ENCODE results near the gene TRMT61A.
A peak's percentile ranks its signal among the peaks of the same experiment; 100 is the strongest.

The TRMT61A gene

GRCh38 chr14:103517174-103517566, 11.8 kb upstream of the TRMT61A start:
- Mint-ChIP-seq H3K9me3 (no peaks in the 10 kb centered on the region), H3K4me3 (no peak overlapping the region), H3K27me3 (peaks cover 6% of the 10 kb centered on the region), H3K27ac (no peak overlapping the region), H3K4me1 (peaks cover 7% of the 10 kb centered on the region), H3K36me3 (ENCODE audit: low read depth) (peaks cover 4% of the 10 kb centered on the region)
- no peak for DNase-seq
- ATAC-seq: no peak

- DNase-seq: no peak
- Mint-ChIP-seq H3K9me3 (no peaks in the 10 kb centered on the region), H3K27ac (no peak overlapping the region), H3K4me1 (peaks cover 7% of the 10 kb centered on the region), H3K27me3 (peaks cover 6% of the 10 kb centered on the region), H3K4me3 (no peak overlapping the region), H3K36me3 (ENCODE audit: low read depth) (no peaks in the 10 kb centered on the region)
- no peak for ATAC-seq
Measured at GRCh38 chr14:103517721-103518421, 11.1 kb upstream of the TRMT61A start.

DNA sequence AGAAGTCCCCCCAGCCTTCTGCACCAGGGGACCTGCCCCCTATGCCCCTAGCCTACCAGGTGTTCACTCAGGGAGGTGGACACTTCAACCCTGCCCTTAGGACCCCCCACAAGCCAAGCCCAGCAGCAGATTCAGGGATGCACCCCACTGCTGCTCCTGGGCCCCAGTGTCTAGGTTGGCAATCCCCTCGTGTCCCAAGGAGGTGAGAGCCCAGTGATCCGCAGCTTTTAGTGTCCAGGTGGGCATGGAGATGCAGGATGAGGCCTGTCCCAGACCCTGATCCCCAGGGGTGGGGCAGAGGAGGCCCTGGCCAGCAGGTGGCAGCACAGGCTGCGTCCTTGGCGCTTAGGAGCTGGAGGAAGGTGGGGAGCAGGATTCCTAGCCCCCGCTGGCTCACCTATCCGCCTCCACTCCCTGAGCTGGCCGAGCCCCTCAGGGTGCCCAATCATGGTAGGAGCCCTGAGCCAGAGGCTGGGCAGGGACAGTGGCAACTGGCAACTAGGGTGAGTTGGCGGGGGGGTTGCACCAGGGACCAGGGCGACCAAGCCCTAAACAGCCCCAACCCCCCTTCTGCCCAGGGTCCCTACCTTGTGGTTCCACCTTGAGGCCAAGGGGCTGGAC, 10.5 kb upstream of the TRMT61A start:
- ATAC-seq: peak; percentile 35
- no peak overlapping the region for H3K27ac Mint-ChIP-seq
- DNase-seq: peak; percentile 74

GRCh38 chr14:103519043-103519836, 9.8 kb upstream of the TRMT61A start:
- no peaks in the 10 kb centered on the region for H3K36me3 Mint-ChIP-seq (ENCODE audit: low read depth)
- ATAC-seq (no peak), DNase-seq (no peak)
- no peak overlapping the region for H3K4me3 Mint-ChIP-seq
- peaks cover 14% of the 10 kb centered on the region for H3K27me3 Mint-ChIP-seq
- H3K4me1 Mint-ChIP-seq: peaks cover 8% of the 10 kb centered on the region
- H3K9me3 Mint-ChIP-seq: no peaks in the 10 kb centered on the region
- H3K27ac Mint-ChIP-seq: no peak overlapping the region

More for the DNA sequence above, 10.5 kb upstream of the TRMT61A start:
- H3K27me3 Mint-ChIP-seq: peaks cover 8% of the 10 kb centered on the region
- H3K9me3 Mint-ChIP-seq: no peaks in the 10 kb centered on the region
- peaks cover 7% of the 10 kb centered on the region for H3K4me1 Mint-ChIP-seq
- no peak overlapping the region for H3K4me3 Mint-ChIP-seq
- no peaks in the 10 kb centered on the region for H3K36me3 Mint-ChIP-seq (ENCODE audit: low read depth)

GRCh38 chr14:103519837-103520212, 9.2 kb upstream of the TRMT61A start:
- H3K27ac Mint-ChIP-seq: no peak overlapping the region
- no peak for ATAC-seq
- no peaks in the 10 kb centered on the region for H3K36me3 Mint-ChIP-seq (ENCODE audit: low read depth)
- no peak for DNase-seq
- H3K9me3 Mint-ChIP-seq: no peaks in the 10 kb centered on the region
- peaks cover 14% of the 10 kb centered on the region for H3K27me3 Mint-ChIP-seq
- peaks cover 8% of the 10 kb centered on the region for H3K4me1 Mint-ChIP-seq
- no peak overlapping the region for H3K4me3 Mint-ChIP-seq

DNA sequence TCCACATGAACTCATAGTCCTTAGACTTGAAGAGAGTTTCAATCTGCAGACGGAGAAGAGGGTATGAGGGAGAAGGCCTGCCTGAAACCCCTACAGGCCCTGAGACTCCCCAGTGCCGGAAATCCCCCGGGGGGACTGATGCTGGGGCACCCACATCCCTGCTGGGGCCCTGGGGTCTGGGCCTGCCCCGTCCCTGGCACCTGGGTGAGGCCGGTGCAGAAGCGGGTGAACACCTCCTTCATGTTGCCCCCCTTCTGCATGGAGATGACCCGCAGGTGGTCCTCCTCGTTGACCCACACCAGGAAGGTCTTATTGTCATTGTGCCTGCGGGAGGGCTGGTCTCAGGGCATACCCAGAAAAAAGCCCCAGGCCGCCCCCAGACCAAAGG, 8.7 kb upstream of the TRMT61A start:
- DNase-seq (no peak), ATAC-seq (no peak)
- Mint-ChIP-seq H3K4me1 (peaks cover 8% of the 10 kb centered on the region), H3K27me3 (peaks cover 14% of the 10 kb centered on the region), H3K9me3 (no peaks in the 10 kb centered on the region), H3K27ac (no peak overlapping the region), H3K4me3 (no peak overlapping the region), H3K36me3 (ENCODE audit: low read depth) (no peaks in the 10 kb centered on the region)

GRCh38 chr14:103520657-103521437, 8.1 kb upstream of the TRMT61A start:
- peak; percentile 22 for ATAC-seq
- H3K27me3 Mint-ChIP-seq: peaks cover 14% of the 10 kb centered on the region
- no peak overlapping the region for H3K27ac Mint-ChIP-seq
- no peaks in the 10 kb centered on the region for H3K9me3 Mint-ChIP-seq
- peaks cover 8% of the 10 kb centered on the region for H3K4me1 Mint-ChIP-seq
- peak overlapping the region; percentile 32 for H3K4me3 Mint-ChIP-seq
- DNase-seq: peak; percentile 65
- H3K36me3 Mint-ChIP-seq (ENCODE audit: low read depth): no peaks in the 10 kb centered on the region

GRCh38 chr14:103521438-103521950, 7.5 kb upstream of the TRMT61A start:
- Mint-ChIP-seq H3K36me3 (ENCODE audit: low read depth) (no peaks in the 10 kb centered on the region), H3K4me1 (peaks cover 8% of the 10 kb centered on the region)
- no peak for DNase-seq

GRCh38 chr14:103521951-103522563, 6.9 kb upstream of the TRMT61A start:
- DNase-seq (no peak), ATAC-seq (no peak)
- Mint-ChIP-seq H3K4me3 (peak overlapping the region; percentile 34), H3K27me3 (peaks cover 14% of the 10 kb centered on the region), H3K27ac (no peak overlapping the region), H3K36me3 (ENCODE audit: low read depth) (no peaks in the 10 kb centered on the region), H3K9me3 (no peaks in the 10 kb centered on the region), H3K4me1 (peaks cover 12% of the 10 kb centered on the region)

More at GRCh38 chr14:103521438-103521950, 7.5 kb upstream of the TRMT61A start:
- peaks cover 14% of the 10 kb centered on the region for H3K27me3 Mint-ChIP-seq
- ATAC-seq: no peak
- H3K9me3 Mint-ChIP-seq: no peaks in the 10 kb centered on the region
- H3K27ac Mint-ChIP-seq: no peak overlapping the region
- H3K4me3 Mint-ChIP-seq: no peak overlapping the region

DNA sequence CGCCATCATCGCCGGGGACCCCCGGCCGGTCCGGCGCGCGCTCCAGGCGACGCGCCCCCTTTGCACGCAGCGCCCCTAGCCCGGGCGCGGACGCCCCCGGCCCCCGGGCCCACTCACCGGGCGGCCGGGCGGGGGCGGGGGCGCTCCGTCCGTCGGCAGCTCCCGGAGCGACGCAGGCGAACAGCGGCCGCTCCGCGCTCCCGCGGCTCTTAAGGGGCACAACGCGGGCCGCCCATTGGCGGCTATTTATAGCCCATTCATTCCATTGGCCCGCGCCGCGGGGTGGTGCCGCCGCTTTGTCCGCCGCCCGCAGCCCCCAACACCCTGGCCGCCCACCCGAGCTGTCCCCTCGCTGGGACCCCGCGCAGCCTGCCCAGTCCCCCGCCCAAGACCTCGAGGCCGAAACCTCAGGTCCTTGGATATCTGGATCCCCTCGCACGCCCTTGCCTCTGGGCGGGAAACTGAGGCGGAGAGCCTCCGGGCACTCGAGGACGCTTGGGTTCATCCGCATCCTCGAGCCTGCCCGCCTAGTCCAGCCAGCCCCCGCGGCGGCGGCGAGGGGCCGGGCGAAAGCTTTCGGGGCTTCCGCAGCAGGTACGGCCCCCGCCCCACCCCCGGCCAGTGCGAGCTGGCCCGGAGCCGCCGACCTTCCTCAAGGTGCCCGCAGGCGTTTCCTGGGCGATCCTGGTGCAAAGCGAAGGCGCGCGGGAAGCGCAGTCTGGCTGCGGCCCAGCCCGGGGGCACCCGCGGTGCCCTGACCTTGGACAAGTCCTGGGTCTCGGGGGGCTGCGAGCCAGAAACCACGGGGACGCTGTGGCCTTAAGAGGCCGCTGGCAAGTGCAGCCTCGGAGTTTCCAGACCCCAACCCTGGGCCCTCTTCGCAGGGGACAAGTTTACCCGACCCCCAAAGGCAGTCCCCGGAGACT, 6.1 kb upstream of the TRMT61A start, which contains the start of gene CKB:
TSS of gene CKB (minus strand) at position 182 of the 926 bp plus-strand sequence. CDS start 337 bp downstream, outside the sequence.
- no peak for ATAC-seq
- Mint-ChIP-seq H3K27ac (no peak within 1 kb of the TSS), H3K9me3 (no peaks in the 10 kb centered on the region), H3K27me3 (peaks cover 14% of the 10 kb centered on the region), H3K4me3 (peak within 1 kb of the TSS; percentile 38), H3K4me1 (peaks cover 20% of the 10 kb centered on the region), H3K36me3 (ENCODE audit: low read depth) (no peaks in the 10 kb centered on the region)
- DNase-seq: no peak

DNA sequence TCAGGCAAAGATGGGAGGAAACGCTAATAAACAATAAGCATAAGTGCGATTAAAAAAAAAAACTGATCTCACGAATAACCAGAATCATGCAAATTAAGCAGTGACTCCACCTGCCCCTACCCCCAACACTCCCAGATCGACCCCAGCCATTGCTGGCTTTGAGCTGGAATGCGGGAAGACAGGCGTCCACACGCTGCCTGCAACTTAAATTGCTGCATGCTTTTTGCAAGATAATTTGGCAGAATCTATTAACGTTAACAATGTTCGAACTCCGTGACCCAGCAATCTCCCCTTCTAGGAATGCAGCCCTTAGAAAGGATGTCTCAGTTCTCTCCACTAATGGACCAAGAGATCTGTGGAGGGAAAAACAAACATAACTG, 5.4 kb upstream of the TRMT61A start:
- Mint-ChIP-seq H3K36me3 (ENCODE audit: low read depth) (no peaks in the 10 kb centered on the region), H3K27me3 (peaks cover 14% of the 10 kb centered on the region), H3K9me3 (no peaks in the 10 kb centered on the region), H3K4me1 (peaks cover 25% of the 10 kb centered on the region), H3K27ac (no peak overlapping the region), H3K4me3 (peak overlapping the region; percentile 38)
- ATAC-seq (no peak), DNase-seq (no peak)

GRCh38 chr14:103524002-103524935, 4.7 kb upstream of the TRMT61A start:
- no peak overlapping the region for H3K4me3 Mint-ChIP-seq
- ATAC-seq (no peak), DNase-seq (no peak)
- no peaks in the 10 kb centered on the region for H3K9me3 Mint-ChIP-seq
- peaks cover 25% of the 10 kb centered on the region for H3K4me1 Mint-ChIP-seq
- H3K36me3 Mint-ChIP-seq (ENCODE audit: low read depth): no peaks in the 10 kb centered on the region
- peaks cover 14% of the 10 kb centered on the region for H3K27me3 Mint-ChIP-seq
- H3K27ac Mint-ChIP-seq: no peak overlapping the region
